Kidney epithelial cell (primary cell): ENCODE measurements around the gene CDC7. TPM values are rescaled to one million over a fixed set of nuclear protein-coding genes. Genes with fewer than 3 reads are reported as not detected.

ENCODE experiments used
- DNase-seq: peaks from one replicate; pipeline ENCODE4 v3.0.0-alpha.2; 2010; ENCODE audit warnings: low read depth
- H3K27me3 ChIP-seq: 2 replicates; pipeline ENCODE4 v1.6.0; 2011; ENCODE audit warnings: low read length; ENCODE audit not compliant: control insufficient read depth, insufficient read depth
- H3K36me3 ChIP-seq: 2 replicates; pipeline ENCODE4 v1.5.1; 2011; ENCODE audit warnings: low read length; ENCODE audit not compliant: control insufficient read depth, insufficient read depth
- H3K4me3 ChIP-seq: 2 replicates; pipeline ENCODE4 v1.5.1; 2011; ENCODE audit warnings: low read depth, mild to moderate bottlenecking, control low read depth, low read length
- total RNA-seq: library from RNA; depleted of rRNA; stranded (reverse); fragments of >200 nt; gene quantifications from 2 replicates; pipeline ENCODE4 v1.2.3, GENCODE V29; 2015
- TF ChIP-seq, protein P1 (sequence below): IDR thresholded peaks from 2 replicates; pipeline ENCODE4 v1.5.1; 2011; ENCODE audit warnings: mild to moderate bottlenecking, moderate library complexity, low read length, control low read depth, inconsistent platforms; ENCODE audit not compliant: insufficient read depth, poor library complexity, severe bottlenecking

Gene CDC7
- total RNA-seq, 1 donor from 2014 or later: 5.7 TPM

DNA sequence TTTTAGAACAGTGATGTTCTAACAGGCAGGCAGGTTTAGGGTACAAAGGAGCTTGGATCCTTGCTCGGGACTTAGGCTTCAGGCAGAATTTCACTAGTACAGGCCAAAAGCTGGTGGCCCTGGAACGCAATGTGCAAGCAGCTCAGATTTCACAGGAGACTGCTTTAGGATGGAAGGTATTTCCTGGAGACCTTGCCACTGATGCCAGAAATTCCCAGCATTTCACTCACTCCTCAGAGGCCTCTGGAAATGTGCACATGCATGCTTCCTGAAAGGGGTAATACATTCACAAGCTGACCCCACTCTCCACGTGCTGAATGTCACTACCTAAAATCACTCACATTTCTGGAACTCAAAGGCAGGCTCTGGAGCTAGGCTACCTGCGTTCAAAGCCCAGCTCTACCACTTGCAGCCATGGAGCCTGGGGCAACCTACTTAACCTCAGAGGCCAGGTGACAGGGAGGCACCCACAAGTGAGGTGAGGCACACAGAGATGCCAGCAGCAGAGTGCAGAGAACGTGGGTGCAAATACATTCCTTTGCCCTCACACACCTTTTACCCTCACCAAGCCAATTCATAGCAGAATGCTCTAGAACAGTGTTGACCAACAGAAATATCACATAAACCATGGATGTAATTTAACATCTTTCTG, 56.5 kb downstream of the CDC7 start:
- TF ChIP-seq, protein P1, sequence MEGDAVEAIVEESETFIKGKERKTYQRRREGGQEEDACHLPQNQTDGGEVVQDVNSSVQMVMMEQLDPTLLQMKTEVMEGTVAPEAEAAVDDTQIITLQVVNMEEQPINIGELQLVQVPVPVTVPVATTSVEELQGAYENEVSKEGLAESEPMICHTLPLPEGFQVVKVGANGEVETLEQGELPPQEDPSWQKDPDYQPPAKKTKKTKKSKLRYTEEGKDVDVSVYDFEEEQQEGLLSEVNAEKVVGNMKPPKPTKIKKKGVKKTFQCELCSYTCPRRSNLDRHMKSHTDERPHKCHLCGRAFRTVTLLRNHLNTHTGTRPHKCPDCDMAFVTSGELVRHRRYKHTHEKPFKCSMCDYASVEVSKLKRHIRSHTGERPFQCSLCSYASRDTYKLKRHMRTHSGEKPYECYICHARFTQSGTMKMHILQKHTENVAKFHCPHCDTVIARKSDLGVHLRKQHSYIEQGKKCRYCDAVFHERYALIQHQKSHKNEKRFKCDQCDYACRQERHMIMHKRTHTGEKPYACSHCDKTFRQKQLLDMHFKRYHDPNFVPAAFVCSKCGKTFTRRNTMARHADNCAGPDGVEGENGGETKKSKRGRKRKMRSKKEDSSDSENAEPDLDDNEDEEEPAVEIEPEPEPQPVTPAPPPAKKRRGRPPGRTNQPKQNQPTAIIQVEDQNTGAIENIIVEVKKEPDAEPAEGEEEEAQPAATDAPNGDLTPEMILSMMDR: no peak
- Histone ChIP-seq H3K4me3 (no peak overlapping the region), H3K36me3 (no peaks in the 10 kb centered on the region), H3K27me3 (no peaks in the 10 kb centered on the region)
- DNase-seq: peak; percentile 18

DNA sequence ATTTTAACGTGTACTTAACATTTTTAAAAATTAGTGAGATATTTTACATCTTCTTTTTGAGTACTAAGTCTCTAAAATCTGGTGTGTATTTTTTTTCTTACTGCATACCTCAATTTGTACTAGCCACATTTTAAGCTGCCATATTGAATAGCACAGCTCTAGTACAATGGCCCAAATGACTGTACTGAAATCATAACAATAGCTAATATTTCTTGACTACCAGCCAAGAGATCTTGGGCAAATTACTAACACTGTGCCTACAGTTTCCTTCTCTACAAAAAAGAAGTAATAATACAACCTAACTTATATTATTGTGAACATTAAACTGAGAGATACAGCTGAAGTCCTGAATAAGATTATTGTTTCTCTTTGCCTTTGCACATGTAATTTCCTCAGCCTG, 57.2 kb downstream of the CDC7 start:
- TF ChIP-seq, protein P1: no peak
- Histone ChIP-seq H3K4me3 (no peak overlapping the region), H3K27me3 (no peaks in the 10 kb centered on the region), H3K36me3 (no peaks in the 10 kb centered on the region)
- no peak for DNase-seq

DNA sequence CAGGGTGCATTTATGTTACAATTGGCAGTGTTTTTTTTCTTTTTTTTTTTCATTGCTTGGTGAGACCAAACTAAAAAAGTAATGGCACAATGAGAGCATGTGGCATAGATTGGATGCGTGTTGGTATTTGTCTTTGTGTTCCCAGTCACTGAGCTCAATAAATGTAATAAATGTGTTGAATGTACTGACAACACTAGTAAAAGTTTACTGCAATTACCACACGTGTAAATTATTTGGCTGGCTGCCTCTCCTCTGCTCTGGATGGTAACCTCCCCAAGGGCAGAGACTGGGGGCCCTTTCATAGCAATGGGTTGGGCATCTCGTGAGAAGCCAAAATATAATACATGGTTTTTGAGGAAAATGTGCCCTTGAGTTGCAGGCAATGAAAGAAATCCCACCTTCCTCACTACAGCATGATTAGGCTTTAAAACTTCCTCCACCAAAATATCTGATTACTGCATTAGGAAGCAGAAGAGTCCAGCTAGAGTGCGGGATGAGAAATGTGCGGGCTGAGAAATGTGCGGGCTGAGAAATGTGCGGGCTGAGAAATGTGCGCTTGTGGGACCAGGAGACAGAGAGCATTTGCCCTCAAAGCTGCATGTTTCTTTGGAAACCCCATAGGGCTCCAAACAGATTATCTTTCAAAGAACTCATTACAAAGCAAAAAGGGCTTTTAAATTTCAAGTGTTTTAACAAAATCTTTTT, 58.5 kb downstream of the CDC7 start:
- TF ChIP-seq, protein P1: no peak
- no peaks in the 10 kb centered on the region for H3K36me3 ChIP-seq
- no peak for DNase-seq

DNA sequence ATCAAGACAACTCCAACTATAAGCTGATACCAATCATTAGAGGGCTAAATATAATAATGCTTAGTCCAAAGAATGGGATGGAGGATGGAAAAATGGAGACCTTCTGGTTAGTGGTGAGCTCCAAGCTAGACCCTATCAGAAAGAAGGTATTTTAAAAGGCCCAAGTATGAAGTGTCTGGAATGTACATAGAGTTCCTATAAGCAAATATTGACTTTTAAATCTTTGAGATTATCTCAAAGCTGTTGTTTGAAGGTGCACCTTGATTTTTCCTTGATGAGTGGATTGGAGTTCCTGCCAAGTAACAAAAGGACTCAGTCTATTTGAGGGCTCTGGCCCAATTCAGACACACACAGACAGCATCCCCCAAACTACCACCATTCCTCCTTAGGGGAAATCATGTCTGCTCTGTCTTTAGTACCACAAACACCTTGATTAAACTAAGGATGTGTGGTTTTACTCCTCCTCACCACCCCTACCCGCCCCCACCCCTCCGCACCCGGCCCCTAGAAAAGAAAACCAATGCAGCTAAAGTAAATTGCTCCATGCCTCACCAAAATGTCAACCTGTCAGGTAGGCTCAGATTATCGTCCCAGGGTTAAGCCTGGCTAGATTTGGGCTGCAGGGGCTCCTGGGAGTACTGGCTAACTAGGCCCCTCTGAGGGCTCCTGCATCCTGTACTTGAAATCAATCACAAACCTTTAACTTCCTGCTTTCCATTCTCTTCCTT, 59.4 kb downstream of the CDC7 start:
- no peaks in the 10 kb centered on the region for H3K36me3 ChIP-seq
- TF ChIP-seq, protein P1: no peak
- H3K27me3 ChIP-seq: no peaks in the 10 kb centered on the region
- H3K4me3 ChIP-seq: no peak overlapping the region
- DNase-seq: no peak

More for the DNA sequence above, 58.5 kb downstream of the CDC7 start:
- Histone ChIP-seq H3K4me3 (no peak overlapping the region), H3K27me3 (no peaks in the 10 kb centered on the region)

- Histone ChIP-seq H3K4me3 (no peak overlapping the region), H3K27me3 (no peaks in the 10 kb centered on the region), H3K36me3 (no peaks in the 10 kb centered on the region)
- TF ChIP-seq, protein P1: no peak
- no peak for DNase-seq
These were observed 64.4 kb downstream of the CDC7 start for GRCh38 chr1:91564888-91565701.
